ENCODE results near the gene SPDEF.

GRCh38 chr6:34524971-34525370, 31.2 kb downstream of the SPDEF start:
- TF ChIP-seq EZH2 (IDR thresholded peaks at IDR 0.05; ENCODE audit: low read depth) = no peak
- TF ChIP-seq, protein P1, sequence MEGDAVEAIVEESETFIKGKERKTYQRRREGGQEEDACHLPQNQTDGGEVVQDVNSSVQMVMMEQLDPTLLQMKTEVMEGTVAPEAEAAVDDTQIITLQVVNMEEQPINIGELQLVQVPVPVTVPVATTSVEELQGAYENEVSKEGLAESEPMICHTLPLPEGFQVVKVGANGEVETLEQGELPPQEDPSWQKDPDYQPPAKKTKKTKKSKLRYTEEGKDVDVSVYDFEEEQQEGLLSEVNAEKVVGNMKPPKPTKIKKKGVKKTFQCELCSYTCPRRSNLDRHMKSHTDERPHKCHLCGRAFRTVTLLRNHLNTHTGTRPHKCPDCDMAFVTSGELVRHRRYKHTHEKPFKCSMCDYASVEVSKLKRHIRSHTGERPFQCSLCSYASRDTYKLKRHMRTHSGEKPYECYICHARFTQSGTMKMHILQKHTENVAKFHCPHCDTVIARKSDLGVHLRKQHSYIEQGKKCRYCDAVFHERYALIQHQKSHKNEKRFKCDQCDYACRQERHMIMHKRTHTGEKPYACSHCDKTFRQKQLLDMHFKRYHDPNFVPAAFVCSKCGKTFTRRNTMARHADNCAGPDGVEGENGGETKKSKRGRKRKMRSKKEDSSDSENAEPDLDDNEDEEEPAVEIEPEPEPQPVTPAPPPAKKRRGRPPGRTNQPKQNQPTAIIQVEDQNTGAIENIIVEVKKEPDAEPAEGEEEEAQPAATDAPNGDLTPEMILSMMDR (conservative IDR thresholded peaks at IDR 0.05) = no peak
